Astrocyte (in vitro differentiated cells and primary cell): Measurements from ENCODE around the gene SLC39A2. TPM values are rescaled to one million over a fixed set of nuclear protein-coding genes. Genes with fewer than 3 reads are reported as not detected.
A peak's percentile ranks its signal among the peaks of the same experiment; 100 is the strongest.

Experiments used
- DNase-seq: peaks from one replicate; pipeline ENCODE4 v3.0.0-alpha.2; 2010; ENCODE audit warnings: low read depth
- FAIRE-seq: peaks from 2 replicates; lab custom pipeline; 2011; peaks lifted over from hg19 to GRCh38; lab: Jason Lieb, UNC
- H2AFZ ChIP-seq: 2 replicates; pipeline ENCODE4 v1.6.0; 2012; ENCODE audit warnings: low read depth, low read length, inconsistent platforms
- H3K27ac ChIP-seq: 2 replicates; pipeline ENCODE4 v1.5.1; 2011; ENCODE audit warnings: low read depth, low read length, inconsistent platforms
- H3K27me3 ChIP-seq: 2 replicates; pipeline ENCODE4 v1.6.0; 2011; ENCODE audit warnings: low read length, inconsistent platforms; ENCODE audit not compliant: insufficient read depth
- H3K36me3 ChIP-seq: 2 replicates; pipeline ENCODE4 v1.5.1; 2011; ENCODE audit warnings: low read length, inconsistent platforms; ENCODE audit not compliant: insufficient read depth
- H3K4me1 ChIP-seq: 2 replicates; pipeline ENCODE4 v1.5.1; 2011; ENCODE audit warnings: low read length, inconsistent platforms; ENCODE audit not compliant: insufficient read depth
- H3K4me2 ChIP-seq: 2 replicates; pipeline ENCODE4 v1.6.0; 2012; ENCODE audit warnings: low read length, inconsistent platforms
- H3K4me3 ChIP-seq: 2 replicates; pipeline ENCODE4 v1.5.1; 2011; ENCODE audit warnings: low read depth, mild to moderate bottlenecking, low read length, inconsistent platforms; ENCODE audit not compliant: insufficient read depth
- H3K79me2 ChIP-seq: 2 replicates; pipeline ENCODE4 v1.6.0; 2012; ENCODE audit warnings: mild to moderate bottlenecking, low read length, inconsistent platforms; ENCODE audit not compliant: insufficient read depth
- H3K9ac ChIP-seq: 2 replicates; pipeline ENCODE4 v1.6.0; 2012; ENCODE audit warnings: mild to moderate bottlenecking, low read length, inconsistent platforms
- H3K9me3 ChIP-seq: 2 replicates; pipeline ENCODE4 v1.5.1; 2012; ENCODE audit warnings: low read depth, mild to moderate bottlenecking, low read length, inconsistent platforms; ENCODE audit not compliant: insufficient read depth
- H4K20me1 ChIP-seq: 2 replicates; pipeline ENCODE4 v1.6.0; 2012; ENCODE audit warnings: low read length, inconsistent platforms; ENCODE audit not compliant: insufficient read depth
- H3K27ac Mint-ChIP-seq: one replicate; pipeline ENCODE4 v1.8.0; 2021; ENCODE audit warnings: mild to moderate bottlenecking, mixed read lengths; ENCODE audit not compliant: unreplicated experiment
- H3K27me3 Mint-ChIP-seq: one replicate; pipeline ENCODE4 v1.8.0; 2021; ENCODE audit warnings: low read depth, mixed read lengths; ENCODE audit not compliant: unreplicated experiment
- H3K36me3 Mint-ChIP-seq: one replicate; pipeline ENCODE4 v1.8.0; 2021; ENCODE audit warnings: low read depth, mixed read lengths; ENCODE audit not compliant: unreplicated experiment
- H3K4me1 Mint-ChIP-seq: one replicate; pipeline ENCODE4 v1.8.0; 2021; ENCODE audit warnings: low read depth, mixed read lengths; ENCODE audit not compliant: unreplicated experiment
- H3K4me3 Mint-ChIP-seq: one replicate; pipeline ENCODE4 v1.8.0; 2021; ENCODE audit warnings: mild to moderate bottlenecking, moderate library complexity, mixed read lengths; ENCODE audit not compliant: unreplicated experiment
- H3K9me3 Mint-ChIP-seq: one replicate; pipeline ENCODE4 v1.8.0; 2021; ENCODE audit warnings: mild to moderate bottlenecking, mixed read lengths; ENCODE audit not compliant: unreplicated experiment
- EZH2 ChIP-seq: IDR thresholded peaks from 2 replicates; pipeline ENCODE4 v1.6.1; 2012; ENCODE audit warnings: mild to moderate bottlenecking, low read length, inconsistent platforms; ENCODE audit not compliant: insufficient read depth
- total RNA-seq: library from RNA; stranded (reverse); gene quantifications from 2 replicates; pipeline ENCODE4 v1.2.1, GENCODE V29; 2021
- TF ChIP-seq, protein P1 (sequence below): IDR thresholded peaks from 2 replicates; pipeline ENCODE4 v1.5.1; 2011; ENCODE audit warnings: low read depth, mild to moderate bottlenecking, inconsistent platforms, low read length, moderate library complexity; ENCODE audit not compliant: insufficient read depth

SLC39A2 gene
- total RNA-seq, 1 donor from 2014 or later: 0.30 TPM

DNA sequence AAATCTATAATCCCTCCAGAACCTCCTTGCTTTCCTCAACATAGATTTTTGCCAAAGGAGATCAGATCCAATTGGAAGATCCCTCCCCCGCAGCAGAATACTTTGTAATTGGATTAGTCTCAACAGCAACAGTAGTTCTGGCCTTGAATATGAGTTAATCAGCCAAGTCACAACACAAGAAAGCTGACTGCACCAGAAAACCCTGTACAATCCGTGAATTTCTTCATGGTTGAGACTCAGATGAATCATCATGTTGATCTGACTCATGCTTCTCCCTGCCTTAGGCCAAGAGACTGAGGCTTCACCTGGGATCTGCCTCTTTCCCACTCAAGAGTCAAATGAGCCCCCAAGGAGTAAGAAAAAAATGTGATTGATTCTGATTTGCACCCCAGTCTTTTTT lies 12.3 kb upstream of the SLC39A2 start:
- peak overlapping the region; percentile 78 for H3K4me2 ChIP-seq
- FAIRE-seq: peak; percentile 93

DNA sequence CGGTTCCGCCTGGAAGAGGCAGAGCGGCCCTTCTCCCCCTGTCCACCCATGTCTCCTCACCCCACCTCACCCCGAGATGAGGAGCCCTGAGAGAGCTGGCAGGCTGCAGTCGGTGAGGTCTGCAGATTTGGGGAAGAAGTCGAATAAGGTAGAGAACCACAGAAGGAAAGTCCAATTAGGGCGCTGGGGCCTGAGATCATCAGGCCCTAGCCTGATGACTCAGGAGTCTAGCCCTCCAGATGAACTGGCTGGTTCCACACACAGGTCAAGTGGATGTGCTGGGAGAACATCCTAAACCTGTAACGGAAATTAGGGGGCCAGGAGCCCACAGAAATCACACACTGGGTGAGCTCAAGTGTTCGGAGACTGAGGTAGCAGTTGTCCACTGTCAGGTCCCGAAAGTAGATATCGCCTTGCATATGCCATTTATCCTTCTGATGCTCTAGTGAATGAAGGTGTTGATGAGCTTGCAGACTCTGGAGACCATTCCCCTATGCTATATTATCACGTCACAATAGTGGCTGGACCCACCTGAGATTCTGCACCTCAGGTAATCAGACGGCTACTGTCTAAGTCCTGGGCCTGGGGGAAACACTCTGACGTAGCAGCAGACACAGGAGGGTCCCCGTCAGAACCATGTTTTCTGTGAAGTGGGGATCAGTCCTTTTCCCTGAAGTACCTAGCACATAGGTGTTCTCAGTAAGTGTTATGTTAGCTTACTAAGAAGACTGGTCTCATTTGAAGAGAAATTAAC lies 10.2 kb upstream of the SLC39A2 start:
- no peaks in the 10 kb centered on the region for H3K9me3 Mint-ChIP-seq
- H3K4me3 Mint-ChIP-seq: peak overlapping the region; percentile 60
- Histone ChIP-seq H3K27ac (peak overlapping the region; percentile 72), H3K9ac (peak overlapping the region; percentile 52), H3K4me1 (peaks cover 23% of the 10 kb centered on the region), H3K79me2 (peaks cover 27% of the 10 kb centered on the region), H4K20me1 (peaks cover 14% of the 10 kb centered on the region), H2AFZ (no peak overlapping the region), H3K9me3 (no peaks in the 10 kb centered on the region), H3K4me2 (peak overlapping the region; percentile 86), H3K36me3 (peaks cover 13% of the 10 kb centered on the region), H3K27me3 (no peaks in the 10 kb centered on the region), H3K4me3 (peak overlapping the region; percentile 45)
- H3K4me1 Mint-ChIP-seq: peaks cover 33% of the 10 kb centered on the region
- no peak for TF ChIP-seq EZH2
- TF ChIP-seq, protein P1, sequence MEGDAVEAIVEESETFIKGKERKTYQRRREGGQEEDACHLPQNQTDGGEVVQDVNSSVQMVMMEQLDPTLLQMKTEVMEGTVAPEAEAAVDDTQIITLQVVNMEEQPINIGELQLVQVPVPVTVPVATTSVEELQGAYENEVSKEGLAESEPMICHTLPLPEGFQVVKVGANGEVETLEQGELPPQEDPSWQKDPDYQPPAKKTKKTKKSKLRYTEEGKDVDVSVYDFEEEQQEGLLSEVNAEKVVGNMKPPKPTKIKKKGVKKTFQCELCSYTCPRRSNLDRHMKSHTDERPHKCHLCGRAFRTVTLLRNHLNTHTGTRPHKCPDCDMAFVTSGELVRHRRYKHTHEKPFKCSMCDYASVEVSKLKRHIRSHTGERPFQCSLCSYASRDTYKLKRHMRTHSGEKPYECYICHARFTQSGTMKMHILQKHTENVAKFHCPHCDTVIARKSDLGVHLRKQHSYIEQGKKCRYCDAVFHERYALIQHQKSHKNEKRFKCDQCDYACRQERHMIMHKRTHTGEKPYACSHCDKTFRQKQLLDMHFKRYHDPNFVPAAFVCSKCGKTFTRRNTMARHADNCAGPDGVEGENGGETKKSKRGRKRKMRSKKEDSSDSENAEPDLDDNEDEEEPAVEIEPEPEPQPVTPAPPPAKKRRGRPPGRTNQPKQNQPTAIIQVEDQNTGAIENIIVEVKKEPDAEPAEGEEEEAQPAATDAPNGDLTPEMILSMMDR: no peak
- H3K27me3 Mint-ChIP-seq: no peaks in the 10 kb centered on the region
- peaks cover 3% of the 10 kb centered on the region for H3K36me3 Mint-ChIP-seq
- DNase-seq (no peak), FAIRE-seq (no peak)
- H3K27ac Mint-ChIP-seq: peak overlapping the region; percentile 78

More for the DNA sequence above, 12.3 kb upstream of the SLC39A2 start:
- Mint-ChIP-seq H3K27ac (peak overlapping the region; percentile 98), H3K4me3 (peak overlapping the region; percentile 41), H3K36me3 (no peaks in the 10 kb centered on the region), H3K27me3 (peaks cover 7% of the 10 kb centered on the region), H3K9me3 (no peaks in the 10 kb centered on the region), H3K4me1 (peaks cover 33% of the 10 kb centered on the region)
- Histone ChIP-seq H3K27me3 (no peaks in the 10 kb centered on the region), H3K4me3 (no peak overlapping the region), H3K9me3 (no peaks in the 10 kb centered on the region), H3K27ac (peak overlapping the region; percentile 78), H3K4me1 (peaks cover 23% of the 10 kb centered on the region), H2AFZ (peak overlapping the region; percentile 35), H3K9ac (peak overlapping the region; percentile 12), H3K79me2 (peaks cover 21% of the 10 kb centered on the region), H4K20me1 (peaks cover 11% of the 10 kb centered on the region), H3K36me3 (no peaks in the 10 kb centered on the region)
- DNase-seq: peak; percentile 97
- TF ChIP-seq EZH2: no peak
- TF ChIP-seq, protein P1: no peak

DNA sequence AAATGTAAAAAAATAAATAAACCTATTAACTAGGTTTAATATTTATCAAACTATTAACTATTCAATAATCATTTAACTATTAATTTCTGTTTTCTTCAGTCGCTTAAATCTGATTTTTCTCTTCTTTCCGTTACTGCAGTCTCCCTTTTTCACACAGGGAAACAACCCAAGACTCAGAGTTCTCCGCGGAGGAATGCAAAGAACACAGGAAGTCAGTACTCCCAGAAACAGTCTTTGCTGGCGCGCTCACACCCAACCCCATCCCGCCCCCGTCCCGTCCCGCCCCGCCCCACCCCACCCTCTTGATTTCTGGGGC lies 9.7 kb upstream of the SLC39A2 start:
- Histone ChIP-seq H2AFZ (peak overlapping the region; percentile 91), H3K4me3 (peak overlapping the region; percentile 45)

More for the DNA sequence above, 9.7 kb upstream of the SLC39A2 start:
- peak overlapping the region; percentile 86 for H3K4me2 ChIP-seq
- H4K20me1 ChIP-seq: peaks cover 14% of the 10 kb centered on the region
- H3K9me3 ChIP-seq: no peaks in the 10 kb centered on the region
- DNase-seq: no peak
- H3K36me3 ChIP-seq: peaks cover 18% of the 10 kb centered on the region
- Mint-ChIP-seq H3K27ac (peak overlapping the region; percentile 73), H3K27me3 (no peaks in the 10 kb centered on the region), H3K4me3 (peak overlapping the region; percentile 97), H3K4me1 (peaks cover 33% of the 10 kb centered on the region), H3K36me3 (peaks cover 3% of the 10 kb centered on the region), H3K9me3 (no peaks in the 10 kb centered on the region)
- H3K4me1 ChIP-seq: peaks cover 23% of the 10 kb centered on the region
- no peak for TF ChIP-seq EZH2
- TF ChIP-seq, protein P1: no peak
- H3K79me2 ChIP-seq: peaks cover 27% of the 10 kb centered on the region
- no peak for FAIRE-seq
- peak overlapping the region; percentile 72 for H3K27ac ChIP-seq
- no peaks in the 10 kb centered on the region for H3K27me3 ChIP-seq
- H3K9ac ChIP-seq: peak overlapping the region; percentile 52
